GM04504 (cell line): ENCODE results near the gene NAXE.
"Not testable (repeated sequence)": the region's sequence is repeated elsewhere in the genome, so short reads cannot be mapped to it uniquely, and the experiment has no call there.

Source experiments
- DNase-seq: peaks from one replicate; pipeline ENCODE4 v3.0.0-alpha.2; 2012; ENCODE audit warnings: low read depth

The NAXE gene

DNA sequence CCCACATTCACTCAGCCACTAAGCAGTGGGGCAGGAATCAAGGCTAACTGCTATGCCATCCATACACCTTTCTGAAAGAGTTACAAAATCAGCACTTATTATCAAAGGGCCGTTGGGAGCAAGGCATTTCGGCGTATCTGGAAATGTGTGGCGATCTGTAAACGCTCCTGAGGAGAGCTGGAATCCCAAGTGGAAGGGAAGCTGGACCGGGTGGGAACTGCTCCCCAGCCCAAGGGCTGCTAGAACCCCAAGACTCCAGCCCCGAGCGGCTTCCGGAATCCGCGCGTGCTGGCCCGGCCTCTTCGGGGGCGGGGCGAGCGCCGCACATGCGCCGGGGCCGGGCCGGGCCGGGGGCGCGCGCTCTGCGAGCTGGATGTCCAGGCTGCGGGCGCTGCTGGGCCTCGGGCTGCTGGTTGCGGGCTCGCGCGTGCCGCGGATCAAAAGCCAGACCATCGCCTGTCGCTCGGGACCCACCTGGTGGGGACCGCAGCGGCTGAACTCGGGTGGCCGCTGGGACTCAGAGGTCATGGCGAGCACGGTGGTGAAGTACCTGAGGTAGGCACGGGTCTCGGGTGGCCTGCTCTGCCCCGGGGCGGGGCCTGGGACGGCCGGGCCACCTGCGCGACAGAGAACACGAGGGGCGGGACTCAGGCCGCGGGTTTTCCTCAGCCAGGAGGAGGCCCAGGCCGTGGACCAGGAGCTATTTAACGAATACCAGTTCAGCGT lies at the start of gene NAXE:
Gene NAXE (plus strand): TSS at position 345 of the 726 bp plus-strand sequence. CDS start 29 bp downstream, at position 374.
- DNase-seq, result peak; percentile 11

- DNase-seq, result no peak
Observed at GRCh38 chr1:156543066-156543465, 48.5 kb upstream of the NAXE start.

DNA sequence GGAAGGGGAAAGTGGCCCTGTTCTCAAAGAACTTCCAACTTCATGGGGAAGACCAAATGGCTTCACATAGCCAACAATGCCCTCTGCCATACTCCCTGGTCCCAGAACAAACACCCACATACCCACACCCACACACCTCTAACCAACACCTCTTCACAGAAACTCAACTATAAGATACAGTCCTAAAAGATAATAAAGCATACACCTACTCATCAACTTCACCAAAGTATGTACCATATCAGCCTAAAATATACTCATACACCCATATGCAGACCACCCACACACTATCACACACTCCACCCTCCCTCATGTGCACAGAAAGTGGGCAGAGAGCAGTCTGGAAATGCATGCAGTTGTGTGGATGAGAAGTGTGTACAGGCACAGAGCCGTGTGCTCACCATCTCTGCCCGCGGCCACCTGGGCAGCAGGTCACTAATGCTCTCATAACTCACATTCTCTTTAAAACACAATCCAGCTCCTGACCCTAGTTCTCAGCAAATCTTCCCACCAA lies 46.9 kb upstream of the NAXE start:
- no peak for DNase-seq

DNA sequence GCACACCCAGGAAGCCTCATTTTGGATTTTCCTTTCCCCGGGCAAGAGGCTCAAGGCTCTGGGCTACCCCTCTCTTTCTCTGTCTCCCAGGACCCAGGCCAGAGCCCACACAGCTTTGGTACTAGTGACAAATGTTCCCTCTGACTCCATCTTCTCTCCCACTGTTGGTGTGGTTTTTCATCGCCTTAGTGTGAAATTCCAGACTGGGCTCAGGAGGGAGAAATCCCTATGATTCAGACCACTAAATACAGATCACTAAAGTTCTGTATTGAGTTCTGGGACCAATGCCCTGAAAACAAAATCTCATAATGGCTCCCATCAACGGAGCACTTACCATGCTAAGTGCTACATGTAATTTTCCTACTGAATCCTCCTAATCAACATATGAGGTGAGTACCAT lies 45.3 kb upstream of the NAXE start:
- no peak for DNase-seq

- no peak for DNase-seq
Observed at GRCh38 chr1:156547434-156547833, 44.1 kb upstream of the NAXE start.

DNA sequence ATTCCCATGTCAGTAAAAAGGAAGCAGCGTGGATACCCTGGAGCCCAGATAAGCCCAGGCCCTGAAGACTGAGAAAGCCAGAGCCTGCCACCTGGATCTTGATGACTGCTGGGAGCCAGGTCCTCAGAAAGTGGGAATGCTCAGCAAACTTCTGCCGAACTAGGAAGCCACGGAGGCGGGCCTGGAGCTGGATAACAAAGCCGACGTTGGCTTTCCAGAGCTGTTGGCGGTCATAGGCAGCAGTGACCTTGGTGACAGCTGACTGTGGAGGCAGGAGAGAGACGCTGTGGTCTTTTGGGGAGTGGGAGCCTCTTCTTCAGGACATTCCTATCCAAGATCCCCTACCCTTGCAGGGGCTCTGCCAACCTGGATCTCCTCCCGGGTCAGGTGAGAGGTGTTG lies 43.6 kb upstream of the NAXE start:
- no peak for DNase-seq

DNA sequence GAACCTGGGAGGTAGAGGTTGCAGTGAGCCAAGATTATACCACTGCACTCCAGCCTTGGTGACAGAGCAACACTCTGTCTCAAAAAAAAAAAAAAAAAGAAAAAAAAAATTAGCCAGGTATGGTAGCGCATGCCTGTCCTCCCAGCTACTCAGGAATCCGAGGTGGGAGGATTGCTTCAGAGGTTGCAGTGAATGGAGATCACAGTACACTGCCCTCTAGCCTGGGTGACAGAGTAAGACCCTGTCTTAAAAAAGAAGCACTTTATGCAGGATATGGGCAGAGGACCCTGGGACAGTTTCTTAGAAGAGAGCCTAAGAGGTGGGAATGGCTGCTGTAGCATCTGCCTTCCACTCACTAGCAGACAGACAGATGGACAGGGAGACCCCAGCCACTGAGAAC lies 42.2 kb upstream of the NAXE start:
- no peak for DNase-seq

DNA sequence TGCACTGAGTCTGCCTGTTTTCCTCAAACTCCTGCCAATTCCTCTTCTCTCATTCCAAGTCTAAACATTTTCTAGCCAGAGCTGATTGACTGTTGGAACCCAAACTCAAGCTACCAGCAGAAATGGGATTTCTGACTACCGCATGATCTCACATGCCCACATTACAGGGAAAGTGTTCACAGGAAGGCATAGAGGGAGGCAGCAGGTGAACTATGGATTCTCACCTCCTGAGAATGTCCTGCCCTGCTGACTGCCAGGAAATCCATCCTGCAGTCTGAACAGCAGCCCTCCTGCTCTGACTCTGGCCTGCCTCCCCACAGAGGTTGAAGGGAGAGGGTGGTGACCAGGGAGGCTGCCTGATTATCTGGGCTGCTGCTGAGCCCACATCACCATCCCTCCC lies 41.7 kb upstream of the NAXE start:
- DNase-seq, result no peak

GRCh38 chr1:156550346-156550745 lies 41.2 kb upstream of the NAXE start:
- DNase-seq, result no peak

DNA sequence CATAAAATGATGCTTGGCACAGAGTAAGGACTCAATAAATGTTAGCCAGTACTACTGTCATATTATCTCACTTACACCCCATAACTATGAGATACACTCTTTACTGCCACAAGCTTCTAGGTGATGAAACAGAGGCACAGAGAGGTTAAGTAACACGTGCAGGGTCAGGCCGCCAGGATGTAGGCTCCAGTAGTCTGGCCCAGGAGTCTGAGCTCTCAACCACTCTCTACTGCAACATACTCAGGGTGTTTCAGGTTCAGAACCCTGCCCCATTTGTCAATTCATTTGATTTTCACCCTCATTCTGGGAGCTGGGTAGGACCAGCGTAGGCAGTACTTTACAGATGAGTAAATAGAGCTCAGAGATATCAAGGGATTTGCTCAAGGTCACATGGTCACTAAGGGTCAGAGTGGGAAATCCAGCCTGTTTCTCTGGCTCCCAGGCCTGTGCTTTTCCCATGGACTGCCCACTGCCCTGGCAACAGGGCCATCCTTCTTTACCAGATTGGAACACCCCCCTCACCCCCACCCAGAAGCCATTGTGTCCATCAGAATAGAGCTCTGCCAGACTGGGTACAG lies 40.4 kb upstream of the NAXE start:
- DNase-seq, result no peak

- DNase-seq, result no peak
Observed at GRCh38 chr1:156551869-156552268, 39.7 kb upstream of the NAXE start.

DNA sequence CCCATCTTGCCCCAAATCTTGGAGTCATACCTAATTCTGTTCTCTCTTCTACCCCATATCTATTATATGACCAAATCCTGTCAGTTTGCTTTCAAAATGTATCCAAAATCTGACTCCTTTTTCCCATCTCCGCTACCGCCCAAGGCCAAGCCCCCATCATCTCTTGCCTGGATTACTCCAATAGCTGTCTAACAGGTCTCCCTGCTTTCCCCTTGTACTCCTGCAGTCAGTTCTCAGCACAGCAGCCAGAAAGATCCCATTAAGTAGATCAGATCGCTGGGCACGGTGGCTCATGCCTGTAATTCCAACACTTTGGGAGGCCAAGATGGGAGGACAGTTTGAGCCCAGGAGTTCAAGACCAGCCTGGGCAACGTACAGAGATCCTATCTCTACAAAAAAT lies 39.1 kb upstream of the NAXE start:
- DNase-seq, result no peak

DNA sequence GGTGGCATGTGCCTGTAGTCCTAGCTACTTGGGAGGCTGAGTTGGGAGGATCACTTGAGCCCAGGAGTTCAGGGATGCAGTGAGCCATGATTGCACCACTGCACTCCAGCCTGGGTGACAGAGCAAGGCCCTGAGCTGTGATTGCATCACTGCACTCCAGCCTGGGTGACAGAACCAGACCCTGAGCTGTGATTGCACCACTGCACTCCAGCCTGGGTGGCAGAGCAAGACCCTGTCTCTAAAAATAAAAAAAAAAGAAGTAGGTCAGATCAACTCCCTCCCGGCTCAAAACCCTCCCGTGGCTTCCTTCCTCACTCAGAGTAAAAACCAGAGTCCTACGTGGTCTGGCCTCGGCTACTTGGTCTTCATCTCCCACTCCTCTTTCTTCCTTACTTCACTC lies 38.6 kb upstream of the NAXE start:
- not testable (repeated sequence) for DNase-seq

GRCh38 chr1:156553860-156554485 lies 37.6 kb upstream of the NAXE start:
- no peak for DNase-seq

- DNase-seq, result no peak
Observed at GRCh38 chr1:156554971-156555370, 36.6 kb upstream of the NAXE start.

GRCh38 chr1:156555715-156556114 lies 35.9 kb upstream of the NAXE start:
- no peak for DNase-seq

GRCh38 chr1:156556354-156556753 lies 35.2 kb upstream of the NAXE start:
- DNase-seq, result no peak

GRCh38 chr1:156559086-156559796 lies 32.3 kb upstream of the NAXE start:
- DNase-seq, result no peak

GRCh38 chr1:156559797-156560385 lies 31.7 kb upstream of the NAXE start:
- DNase-seq, result no peak

- no peak for DNase-seq
Observed at GRCh38 chr1:156560585-156561163, 30.9 kb upstream of the NAXE start.

- no peak for DNase-seq
Observed at GRCh38 chr1:156565519-156565918, 26.1 kb upstream of the NAXE start.

DNA sequence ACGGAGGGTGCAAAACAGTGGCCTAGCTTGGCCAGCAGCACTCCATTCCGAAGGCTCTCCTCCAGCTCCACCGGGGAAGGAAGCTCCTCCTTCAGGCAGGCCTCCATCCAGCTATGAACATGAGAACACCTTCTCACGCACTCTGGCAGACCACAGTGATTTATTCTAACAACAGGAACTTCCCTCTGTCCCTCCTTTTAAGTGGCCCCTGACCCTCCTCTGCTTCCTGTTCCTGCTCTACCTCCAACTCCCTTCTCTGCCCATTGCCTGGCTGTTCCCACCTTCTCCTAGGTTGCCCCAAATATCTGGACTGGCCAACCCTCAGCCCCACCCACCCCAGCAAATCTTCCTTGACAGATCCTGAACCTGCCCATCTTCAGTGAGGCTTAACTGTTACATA lies 25.1 kb upstream of the NAXE start:
- DNase-seq, result no peak
